Activated naive CD4-positive, alpha-beta T cell treated with anti-CD3 and anti-CD28 coated beads, Interleukin-2, amount 50 U/mL, for 24 hours (primary cell): ENCODE results near the gene TSPAN19.

Experiments used
- H3K27ac Mint-ChIP-seq: one replicate; pipeline ENCODE4 v1.8.0; 2021; ENCODE audit warnings: mild to moderate bottlenecking, mixed read lengths
- H3K27me3 Mint-ChIP-seq: one replicate; pipeline ENCODE4 v1.8.0; 2021; ENCODE audit warnings: mixed read lengths
- H3K36me3 Mint-ChIP-seq: one replicate; pipeline ENCODE4 v1.8.0; 2021; ENCODE audit warnings: mixed read lengths
- H3K4me1 Mint-ChIP-seq: one replicate; pipeline ENCODE4 v1.8.0; 2021; ENCODE audit warnings: mixed read lengths
- H3K4me3 Mint-ChIP-seq: one replicate; pipeline ENCODE4 v1.8.0; 2021; ENCODE audit warnings: mild to moderate bottlenecking, mixed read lengths
- H3K9me3 Mint-ChIP-seq: one replicate; pipeline ENCODE4 v1.8.0; 2021; ENCODE audit warnings: mixed read lengths

Gene TSPAN19

GRCh38 chr12:84976133-84976532 is 59.9 kb downstream of the TSPAN19 start:
- H3K4me1 Mint-ChIP-seq: no peaks in the 10 kb centered on the region
- no peaks in the 10 kb centered on the region for H3K9me3 Mint-ChIP-seq

GRCh38 chr12:84974155-84974815 is 61.8 kb downstream of the TSPAN19 start:
- Mint-ChIP-seq H3K9me3 (no peaks in the 10 kb centered on the region), H3K27me3 (no peaks in the 10 kb centered on the region), H3K4me1 (no peaks in the 10 kb centered on the region), H3K36me3 (no peaks in the 10 kb centered on the region), H3K4me3 (no peak overlapping the region), H3K27ac (no peak overlapping the region)

More at GRCh38 chr12:84976133-84976532, 59.9 kb downstream of the TSPAN19 start:
- Mint-ChIP-seq H3K27me3 (no peaks in the 10 kb centered on the region), H3K4me3 (no peak overlapping the region), H3K36me3 (no peaks in the 10 kb centered on the region), H3K27ac (no peak overlapping the region)

- H3K9me3 Mint-ChIP-seq: no peaks in the 10 kb centered on the region
- no peaks in the 10 kb centered on the region for H3K4me1 Mint-ChIP-seq
- no peak overlapping the region for H3K4me3 Mint-ChIP-seq
- H3K27me3 Mint-ChIP-seq: no peaks in the 10 kb centered on the region
- H3K27ac Mint-ChIP-seq: no peak overlapping the region
- H3K36me3 Mint-ChIP-seq: no peaks in the 10 kb centered on the region
Observed at GRCh38 chr12:84973026-84973425, 63.1 kb downstream of the TSPAN19 start.

GRCh38 chr12:84969226-84969625 is 66.9 kb downstream of the TSPAN19 start:
- H3K27me3 Mint-ChIP-seq: no peaks in the 10 kb centered on the region
- H3K36me3 Mint-ChIP-seq: no peaks in the 10 kb centered on the region
- H3K9me3 Mint-ChIP-seq: no peaks in the 10 kb centered on the region
- no peaks in the 10 kb centered on the region for H3K4me1 Mint-ChIP-seq
- no peak overlapping the region for H3K4me3 Mint-ChIP-seq
- H3K27ac Mint-ChIP-seq: no peak overlapping the region
